ENCODE data around the gene DDX24. TPM values are rescaled to one million over a fixed set of nuclear protein-coding genes. Genes with fewer than 3 reads are reported as not detected.
A peak's percentile ranks its signal among the peaks of the same experiment; 100 is the strongest.

DDX24 gene
- total RNA-seq, 2 experiments from 2014 or later, result 241 to 252 TPM

DNA sequence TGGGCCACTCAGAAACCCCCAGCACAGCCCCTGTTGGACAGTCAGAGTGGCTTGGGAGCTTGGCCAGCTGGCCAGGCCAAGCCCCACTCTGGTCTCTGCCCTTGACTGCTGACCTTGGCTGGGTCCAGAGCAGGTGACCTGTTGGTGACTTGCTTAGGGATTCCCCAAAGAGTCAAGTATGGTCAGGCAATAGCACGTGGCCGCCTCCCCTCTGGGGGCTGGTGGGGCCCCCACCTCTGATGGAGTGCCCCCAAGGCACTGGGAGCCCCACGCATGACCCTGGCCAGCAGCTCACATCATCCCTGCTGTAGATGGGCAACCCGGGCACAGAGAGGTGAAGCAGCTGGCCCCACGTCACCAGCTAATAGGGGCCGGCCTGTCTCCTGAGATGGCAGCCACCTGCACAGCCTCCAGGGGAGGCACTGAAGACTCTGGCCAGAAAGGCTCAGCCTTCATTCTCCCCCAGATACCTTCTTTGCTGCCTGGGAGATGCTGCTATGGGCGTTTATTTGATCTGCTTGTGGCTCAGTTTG lies 82.1 kb downstream of the DDX24 start:
- Mint-ChIP-seq H3K27ac (peak overlapping the region; percentile 38), H3K4me1 (ENCODE audit: low read depth) (peaks cover 43% of the 10 kb centered on the region)
- POLR2A ChIA-PET, result interaction anchor here (0.7 to 3.5 kb wide), 5 partner anchors 23 to 59 kb away, joined by 3 to 12 read pairs (median 6); partner anchors contain the start of gene ASB2

More for the DNA sequence above, 82.1 kb downstream of the DDX24 start:
- H3K27me3 Mint-ChIP-seq, result no peaks in the 10 kb centered on the region
- H3K36me3 Mint-ChIP-seq, result no peaks in the 10 kb centered on the region
- CTCF ChIA-PET, result interaction anchor here (2.0 to 7.7 kb wide), 6 partner anchors 16 to 60 kb away, joined by 6 to 309 read pairs (median 16); partner anchors contain the start of gene ASB2
- no peak for DNase-seq
- no peak overlapping the region for H3K4me3 Mint-ChIP-seq
- intact Hi-C loops (cut with micrococcal nuclease), result no loop called here
- no peaks in the 10 kb centered on the region for H3K9me3 Mint-ChIP-seq

Other genes starting within 250 kb of the DDX24 start
- not detected for gene FAM181A, start 153.9 kb downstream of the DDX24 start, total RNA-seq
- 10 to 100 TPM; 40.6 to 44.6 TPM for gene ASB2, start 104.6 kb downstream of the DDX24 start, total RNA-seq
- gene CCDC197, start 83.9 kb downstream of the DDX24 start, total RNA-seq, result under 1 TPM; 0.44 to 0.69 TPM
- gene OTUB2, start 54.9 kb downstream of the DDX24 start, total RNA-seq, result 1 to 10 TPM; 2.0 to 2.9 TPM
- gene IFI27L1, start 108 bp upstream of the DDX24 start, total RNA-seq, result 10 to 100 TPM; 35.3 to 42.7 TPM
- gene IFI27, start 29.5 kb upstream of the DDX24 start, total RNA-seq, result 1 to 10 TPM; 2.3 to 3.1 TPM
- gene IFI27L2, start 48.4 kb upstream of the DDX24 start, total RNA-seq, result 10 to 100 TPM; 69.3 to 74.4 TPM
- gene PPP4R4, start 93.1 kb upstream of the DDX24 start, total RNA-seq, result 10 to 100 TPM; 17.0 to 19.2 TPM
- not detected for gene SERPINA10, start 212.1 kb upstream of the DDX24 start, total RNA-seq
- not detected for gene SERPINA6, start 242.1 kb upstream of the DDX24 start, total RNA-seq

Data from activated CD4-positive, alpha-beta memory T cell treated with anti-CD3 and anti-CD28 coated beads for 36 hours (primary cell).